A549 (cell line): ENCODE data around the gene HABP2. TPM values are rescaled to one million over a fixed set of nuclear protein-coding genes. Genes with fewer than 3 reads are reported as not detected.

ENCODE experiments used
- ATAC-seq, 2 experiments: fragments of 200-7000 bp in 1 of 2; fragments of >200 bp in 1 of 2; cut with Nextera tagmentation in 1 of 2; cut with Tn5 transposase in 1 of 2; 3 replicates each; pipeline versions ENCODE4 v1.8.0 to v1.9.1; 2018 to 2020; ENCODE audit warnings: mild to moderate bottlenecking in 1 of 2, moderate library complexity in 1 of 2
- CTCF ChIA-PET: fragments of 300-600 bp; sonication (Branson Sonifier 250); formaldehyde crosslinking; extraction: SDS; loops from one replicate; lab custom pipeline; 2021; ENCODE audit warnings: antibody characterized with exemption, inconsistent platforms; lab: Yijun Ruan, JAX
- POLR2A ChIA-PET: fragments of 350-600 bp; formaldehyde crosslinking; extraction: SDS; loops from one replicate; lab custom pipeline; 2021; ENCODE audit warnings: antibody characterized with exemption, inconsistent platforms; lab: Yijun Ruan, JAX
- DNase-seq, 2 experiments: peaks; one replicate each; pipeline versions ENCODE4 v3.0.0 to v3.0.0-alpha.2; 2011 to 2016; ENCODE audit warnings: low read depth in 1 of 2, low spot score in 1 of 2
- FAIRE-seq: peaks from 2 replicates; lab custom pipeline; 2011; peaks lifted over from hg19 to GRCh38; lab: Jason Lieb, UNC
- H3K27ac ChIP-seq, 2 experiments: fragments of >200 bp; sonication (Bioruptor Twin); formaldehyde crosslinking; 3 replicates each; pipeline ENCODE4 v1.5.1; 2016 to 2017
- H3K4me1 ChIP-seq: fragments of >200 bp; sonication (Bioruptor Twin); formaldehyde crosslinking; 3 replicates; pipeline ENCODE4 v1.6.1; 2016
- H3K4me2 ChIP-seq: fragments of >200 bp; sonication (Bioruptor Twin); formaldehyde crosslinking; 3 replicates; pipeline ENCODE4 v1.6.1; 2016
- H3K4me3 ChIP-seq: fragments of >200 bp; sonication (Bioruptor Twin); formaldehyde crosslinking; 3 replicates; pipeline ENCODE4 v1.5.1; 2016
- H3K9me3 ChIP-seq: fragments of >200 bp; sonication (Bioruptor Twin); formaldehyde crosslinking; 3 replicates; pipeline ENCODE4 v1.6.1; 2016
- ATOH8 ChIP-seq: fragments of 250-450 bp; sonication (Bioruptor Pico); IDR thresholded peaks from 2 replicates; pipeline ENCODE4 v1.5.0; 2020; ENCODE audit warnings: low read depth, mild to moderate bottlenecking, moderate library complexity
- BCL3 ChIP-seq: fragments of >200 bp; sonication (Bioruptor Twin); formaldehyde crosslinking; IDR thresholded peaks from 3 replicates; pipeline ENCODE4 v1.6.1; 2016
- BHLHE40 ChIP-seq: IDR thresholded peaks from 2 replicates; pipeline ENCODE4 v1.6.1; 2012; ENCODE audit warnings: low read depth, low read length, inconsistent platforms
- CBX2 ChIP-seq: fragments of 200-600 bp; sonication (generic); IDR thresholded peaks from 2 replicates; pipeline ENCODE4 v1.6.1; 2016; ENCODE audit warnings: low read depth, mild to moderate bottlenecking, borderline replicate concordance
- CEBPB ChIP-seq, 2 experiments: fragments of >200 bp in 1 of 2; sonication (Bioruptor Twin) in 1 of 2; formaldehyde crosslinking in 1 of 2; IDR thresholded peaks; 2 replicates each; pipeline ENCODE4 v1.6.1; 2012 to 2016
- CHD2 ChIP-seq: fragments of 150-350 bp; IDR thresholded peaks from 2 replicates; pipeline ENCODE4 v1.6.1; 2014; ENCODE audit warnings: low read length; ENCODE audit not compliant: partially characterized antibody
- CTCF ChIP-seq: fragments of >200 bp; sonication (Bioruptor Twin); formaldehyde crosslinking; IDR thresholded peaks from 3 replicates; pipeline ENCODE4 v1.5.1; 2016
- E2F6 ChIP-seq: IDR thresholded peaks from 2 replicates; pipeline ENCODE4 v1.6.1; 2012; ENCODE audit warnings: low read depth, borderline replicate concordance
- EHF ChIP-seq: fragments of 250-450 bp; sonication (Bioruptor Pico); IDR thresholded peaks from 2 replicates; pipeline ENCODE4 v1.5.0; 2020; ENCODE audit warnings: mild to moderate bottlenecking
- EHMT2 ChIP-seq: fragments of 200-600 bp; sonication (generic); IDR thresholded peaks from 2 replicates; pipeline ENCODE4 v1.6.1; 2016; ENCODE audit warnings: antibody characterized with exemption, low read depth, mild to moderate bottlenecking, moderate library complexity
- ELK1 ChIP-seq: fragments of 150-350 bp; IDR thresholded peaks from 2 replicates; pipeline ENCODE4 v1.6.1; 2014; ENCODE audit warnings: low read depth, mild to moderate bottlenecking, low read length
- EP300 ChIP-seq, 2 experiments: fragments of >200 bp; sonication (Bioruptor Twin); formaldehyde crosslinking; IDR thresholded peaks; 2 replicates in 1 of 2; 3 replicates in 1 of 2; pipeline ENCODE4 v1.6.1; 2016 to 2017
- ESRRA ChIP-seq: fragments of 150-350 bp; IDR thresholded peaks from 2 replicates; pipeline ENCODE4 v1.6.1; 2014; ENCODE audit warnings: mild to moderate bottlenecking, low read length, borderline replicate concordance
- FOSL2 ChIP-seq, 2 experiments: fragments of 450-650 bp in 1 of 2; fragments of >200 bp in 1 of 2; sonication (Bioruptor Twin) in 1 of 2; formaldehyde crosslinking; IDR thresholded peaks; 2 replicates each; pipeline versions ENCODE4 v1.5.0 to v1.6.1; 2016 to 2020; ENCODE audit warnings: mild to moderate bottlenecking in 1 of 2, moderate library complexity in 1 of 2
- GATA3 ChIP-seq: IDR thresholded peaks from 2 replicates; pipeline ENCODE4 v1.6.1; 2012; ENCODE audit warnings: borderline replicate concordance
- HEYL ChIP-seq: fragments of 250-450 bp; sonication (Bioruptor Pico); IDR thresholded peaks from 2 replicates; pipeline ENCODE4 v1.8.0; 2021; ENCODE audit warnings: mild to moderate bottlenecking, moderate library complexity
- HOXB5 ChIP-seq: fragments of 250-450 bp; sonication (Bioruptor Pico); IDR thresholded peaks from 2 replicates; pipeline ENCODE4 v1.5.0; 2020; ENCODE audit warnings: mild to moderate bottlenecking, moderate library complexity
- JUNB ChIP-seq: fragments of >200 bp; sonication (Bioruptor Twin); formaldehyde crosslinking; IDR thresholded peaks from 2 replicates; pipeline ENCODE4 v1.6.1; 2016
- KDM5A ChIP-seq: fragments of 200-600 bp; sonication (generic); IDR thresholded peaks from 2 replicates; pipeline ENCODE4 v1.6.1; 2016; ENCODE audit warnings: antibody characterized with exemption, mild to moderate bottlenecking
- NPAS2 ChIP-seq: fragments of 250-450 bp; sonication (Bioruptor Pico); IDR thresholded peaks from 2 replicates; pipeline ENCODE4 v1.8.0; 2022; ENCODE audit warnings: mild to moderate bottlenecking, moderate library complexity, borderline replicate concordance
- NR3C1 ChIP-seq: fragments of >200 bp; sonication (Bioruptor Twin); formaldehyde crosslinking; IDR thresholded peaks from 3 replicates; pipeline ENCODE4 v1.6.1; 2017
- PBX3 ChIP-seq: IDR thresholded peaks from 2 replicates; pipeline ENCODE4 v1.6.1; 2012
- RAD21 ChIP-seq, 2 experiments: fragments of >200 bp in 1 of 2; sonication (Bioruptor Twin) in 1 of 2; formaldehyde crosslinking in 1 of 2; IDR thresholded peaks in 1 of 2; conservative IDR thresholded peaks in 1 of 2; 2 replicates in 1 of 2; 3 replicates in 1 of 2; pipeline ENCODE4 v1.6.1; 2012 to 2018; ENCODE audit warnings: inconsistent platforms in 1 of 2
- TFCP2L1 ChIP-seq: fragments of 250-450 bp; sonication (Bioruptor Pico); IDR thresholded peaks from 2 replicates; pipeline ENCODE4 v1.5.0; 2021; ENCODE audit warnings: mild to moderate bottlenecking
- TP53 ChIP-seq: fragments of 250-450 bp; sonication (Bioruptor Pico); IDR thresholded peaks from 2 replicates; pipeline ENCODE4 v1.5.0; 2021; ENCODE audit warnings: mild to moderate bottlenecking, moderate library complexity
- ZC3H11A ChIP-seq: fragments of 450-650 bp; IDR thresholded peaks from 2 replicates; pipeline ENCODE4 v1.6.1; 2014; ENCODE audit warnings: antibody characterized with exemption, mild to moderate bottlenecking
- WGBS: methylation state at CpG from one replicate; pipeline ENCODE4 v1.1.6; 2017; ENCODE audit errors: missing lambda C conversion rate; 5-methylcytosine and 5-hydroxymethylcytosine counted together
- polyA plus RNA-seq, 4 experiments: library from polyadenylated mRNA; depleted of rRNA in 3 of 4; stranded (reverse); fragments of >200 nt; fragmentation: RNase III in 1 of 4; extraction: RNeasy Plus Mini Kit Qiagen cat#74134 plus additional on column Dnase treatment in 1 of 4; gene quantifications; 2 replicates in 3 of 4; 3 replicates in 1 of 4; pipeline ENCODE4 v1.2.3, GENCODE V29; 2011 to 2017

HABP2 gene
- polyA plus RNA-seq, 2 of the 4 experiments (the other 2 are of a cell fraction) = 0.17 to 0.97 TPM

- DNase-seq (no peak), ATAC-seq (no peak), FAIRE-seq (no peak)
- Histone ChIP-seq H3K9me3 (no peaks in the 10 kb centered on the region), H3K27ac (no peak overlapping the region), H3K4me1 (no peaks in the 10 kb centered on the region), H3K4me2 (no peak overlapping the region), H3K4me3 (no peak overlapping the region)
- ChIA-PET POLR2A (no interaction called here), CTCF (interaction anchor here (0.6 to 4.9 kb wide), 12 partner anchors 8 to 1090 kb away, joined by 3 to 39 read pairs (median 8); partner anchors contain the start of gene HABP2)
- 83% methylated on average over 6 of the region's 6 CpGs for WGBS
- no peak for TF ChIP-seq KDM5A
- TF ChIP-seq ELK1 = no peak
- no peak for TF ChIP-seq TP53 (CRISPR knock-in tag)
- no peak for TF ChIP-seq GATA3
- no peak for TF ChIP-seq EHMT2
- TF ChIP-seq PBX3 = no peak
- TF ChIP-seq BHLHE40 = no peak
- TF ChIP-seq HOXB5 (CRISPR knock-in tag) = no peak
- TF ChIP-seq EP300 (IDR thresholded peaks at IDR 0.05) = no peak
- no peak for TF ChIP-seq BCL3
- TF ChIP-seq JUNB = no peak
- no peak for TF ChIP-seq CHD2
Observed at GRCh38 chr10:113562069-113562468, 9.2 kb downstream of the HABP2 start.

- POLR2A ChIA-PET = no interaction called here
- DNase-seq = no peak
- CTCF ChIA-PET = interaction anchor here (0.7 to 4.9 kb wide), 25 partner anchors 9 to 1090 kb away, joined by 3 to 39 read pairs (median 5); partner anchors contain the start of gene HABP2
- H3K27ac ChIP-seq = no peak overlapping the region
- no peak overlapping the region; the same call in 2 of the 3 replicates for H3K4me2 ChIP-seq
- 93% methylated on average over 5 of the region's 5 CpGs for WGBS
- no peaks in the 10 kb centered on the region for H3K9me3 ChIP-seq
- no peak for ATAC-seq
- no peak overlapping the region for H3K4me3 ChIP-seq
- FAIRE-seq = no peak
- TF ChIP-seq CBX2 (no peak), CHD2 (no peak), HEYL (CRISPR knock-in tag) (no peak), RAD21 (conservative IDR thresholded peaks at IDR 0.05 in 1 of 2, IDR thresholded peaks at IDR 0.05 in 1 of 2) (no peak), ZC3H11A (no peak), FOSL2 (IDR thresholded peaks at IDR 0.05) (no peak), FOSL2 (CRISPR knock-in tag; IDR thresholded peaks at IDR 0.05) (no peak), E2F6 (no peak), CTCF (no peak), TFCP2L1 (CRISPR knock-in tag) (no peak), ATOH8 (no peak), EHF (CRISPR knock-in tag) (no peak), CEBPB (IDR thresholded peaks at IDR 0.05) (no peak), TP53 (CRISPR knock-in tag) (no peak), ESRRA (no peak), NPAS2 (no peak), PBX3 (no peak), NR3C1 (no peak)
- no peaks in the 10 kb centered on the region for H3K4me1 ChIP-seq
Observed at GRCh38 chr10:113562704-113563103, 9.9 kb downstream of the HABP2 start.
